Measurements from ENCODE around the gene ARVCF.

Gene ARVCF

GRCh38 chr22:19971276-19972124, 45.1 kb downstream of the ARVCF start:
- no peak for DNase-seq

GRCh38 chr22:19970479-19971275, 45.9 kb downstream of the ARVCF start:
- peak; percentile 83 for DNase-seq

DNA sequence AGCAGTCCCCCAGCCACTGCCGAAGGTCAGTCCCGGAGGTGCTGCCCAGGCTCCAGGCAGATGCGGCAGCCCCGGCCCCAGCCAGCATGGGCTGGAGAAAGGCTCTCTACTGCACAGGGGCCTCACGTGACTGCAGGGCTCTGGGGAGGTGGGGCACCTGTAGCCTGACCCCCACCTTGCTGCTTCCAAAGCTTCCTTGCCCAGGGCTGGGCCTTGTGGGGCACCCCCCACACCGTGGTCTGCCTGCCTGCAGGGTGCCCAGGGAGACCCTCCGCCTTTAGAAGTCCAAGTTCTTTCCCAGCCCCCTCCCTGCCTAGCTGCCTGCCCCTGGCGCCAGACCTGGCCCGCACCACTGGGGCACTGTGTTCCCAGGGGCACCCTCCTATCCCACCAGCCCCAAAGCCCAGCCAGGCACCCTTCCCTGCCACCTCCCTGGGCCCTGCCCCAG, 46.6 kb downstream of the ARVCF start:
- no peak for DNase-seq

GRCh38 chr22:19969141-19969928, 47.3 kb downstream of the ARVCF start:
- DNase-seq: no peak

- DNase-seq: no peak
Measured at GRCh38 chr22:19968450-19968891, 48.2 kb downstream of the ARVCF start.

DNA sequence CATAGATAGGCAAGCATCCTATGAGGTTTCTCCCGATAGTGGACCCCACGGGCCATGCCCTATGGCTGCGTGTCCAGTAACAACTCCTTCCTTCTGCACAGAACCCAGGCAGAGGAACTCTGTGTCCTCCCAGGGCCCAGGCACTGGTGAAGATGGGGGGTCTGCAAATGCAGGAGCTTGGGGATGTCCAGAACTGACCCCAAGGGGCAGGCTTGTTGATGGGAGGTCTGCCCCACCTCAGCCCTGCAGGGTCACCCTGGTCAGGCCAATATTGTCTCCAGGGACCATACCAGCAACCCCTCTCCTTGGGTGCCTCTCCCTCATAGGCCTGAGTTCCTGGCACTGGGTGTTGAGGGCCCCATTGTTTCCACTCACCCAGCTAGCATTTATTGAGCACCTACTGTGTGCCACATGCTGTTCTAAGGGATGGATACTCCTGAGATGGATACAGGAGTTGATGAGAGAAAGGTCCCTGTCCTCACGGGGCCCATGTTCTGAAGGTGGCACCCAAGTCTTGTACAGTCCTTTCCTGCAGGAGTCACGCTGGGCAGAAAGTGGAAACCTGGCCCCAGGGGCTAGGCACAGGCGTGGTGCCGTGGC, 48.7 kb downstream of the ARVCF start:
- DNase-seq: no peak

DNA sequence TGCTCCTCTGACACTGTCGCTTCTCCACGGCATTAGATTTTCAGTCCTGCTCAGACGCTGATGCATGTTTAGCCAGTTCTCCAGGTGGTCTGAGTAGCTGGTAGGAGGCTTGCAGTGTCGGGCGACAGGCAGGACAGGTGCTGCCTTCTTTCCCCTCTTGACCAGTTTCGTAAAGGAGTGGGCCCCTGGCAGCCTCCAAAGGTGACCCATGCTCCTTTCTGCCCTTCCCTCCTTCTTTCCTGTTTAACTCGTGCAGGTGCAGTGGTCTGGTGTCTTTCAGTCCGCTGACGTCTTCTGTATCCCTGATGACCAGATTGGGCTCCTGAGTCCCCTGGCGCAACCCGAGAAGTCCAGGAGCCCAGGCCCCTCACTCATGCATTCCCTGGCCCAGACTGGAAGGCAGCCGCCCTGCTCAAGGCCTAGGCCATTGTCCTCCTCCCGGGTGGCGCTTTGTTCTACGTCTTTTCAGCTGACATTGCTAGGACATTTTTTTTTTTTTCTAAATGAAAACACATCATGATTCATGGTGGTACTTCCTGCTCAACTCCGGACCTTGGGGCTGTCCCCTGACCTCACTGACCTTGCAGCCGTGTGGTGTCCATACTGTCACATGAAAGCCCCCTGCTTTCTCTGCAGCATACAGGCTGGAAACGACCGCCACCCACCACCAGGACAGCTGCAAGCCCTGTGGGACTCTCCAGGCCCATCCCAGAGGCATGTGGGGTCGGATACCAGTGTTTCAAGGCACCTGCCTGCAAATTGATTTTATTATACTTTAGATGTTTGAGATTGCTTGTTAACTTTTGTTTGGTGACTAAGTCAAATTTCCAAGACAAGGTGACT, 49.5 kb downstream of the ARVCF start:
- no peak for DNase-seq

GRCh38 chr22:19965771-19966709, 50.6 kb downstream of the ARVCF start:
- DNase-seq: no peak

DNA sequence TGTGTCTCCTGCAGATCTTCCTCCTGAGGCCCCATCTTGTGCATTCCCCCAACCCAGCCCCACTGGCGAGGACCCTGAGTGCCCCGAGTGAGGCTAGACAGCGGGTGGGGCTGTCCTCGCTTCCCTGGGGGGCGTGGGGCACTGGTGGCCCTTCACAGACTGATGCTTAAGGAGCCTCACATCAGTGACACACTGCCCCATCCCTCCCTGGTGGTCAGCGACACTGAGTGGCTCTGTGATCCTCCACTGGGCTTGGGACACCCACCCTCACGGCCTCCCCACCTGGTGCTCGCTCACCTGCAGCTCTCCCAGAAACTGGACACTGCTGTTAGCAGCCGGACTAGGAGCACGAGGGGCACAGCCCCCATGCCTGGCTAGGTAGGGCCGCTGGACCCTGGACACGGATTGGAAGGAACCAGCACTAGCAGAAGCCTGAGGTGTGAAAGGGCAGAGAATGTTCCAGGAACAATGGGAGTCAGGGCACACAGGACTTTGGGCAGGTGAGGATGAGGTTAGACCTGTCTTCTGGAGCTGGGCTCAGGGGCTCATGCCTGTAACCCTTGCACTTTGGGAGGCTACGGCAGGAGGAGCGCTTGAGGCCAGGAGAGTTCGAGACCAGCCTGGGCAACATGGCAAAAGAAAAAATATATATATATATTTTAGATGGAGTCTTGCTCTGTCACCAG, 51.8 kb downstream of the ARVCF start:
- DNase-seq: no peak

- no peak for DNase-seq
Measured at GRCh38 chr22:19963863-19964642, 52.6 kb downstream of the ARVCF start.

- no peak for DNase-seq
Measured at GRCh38 chr22:19962909-19963806, 53.5 kb downstream of the ARVCF start.

- DNase-seq: no peak
Measured at GRCh38 chr22:19962246-19962908, 54.2 kb downstream of the ARVCF start.

GRCh38 chr22:19961868-19962245, 54.8 kb downstream of the ARVCF start:
- no peak for DNase-seq

DNA sequence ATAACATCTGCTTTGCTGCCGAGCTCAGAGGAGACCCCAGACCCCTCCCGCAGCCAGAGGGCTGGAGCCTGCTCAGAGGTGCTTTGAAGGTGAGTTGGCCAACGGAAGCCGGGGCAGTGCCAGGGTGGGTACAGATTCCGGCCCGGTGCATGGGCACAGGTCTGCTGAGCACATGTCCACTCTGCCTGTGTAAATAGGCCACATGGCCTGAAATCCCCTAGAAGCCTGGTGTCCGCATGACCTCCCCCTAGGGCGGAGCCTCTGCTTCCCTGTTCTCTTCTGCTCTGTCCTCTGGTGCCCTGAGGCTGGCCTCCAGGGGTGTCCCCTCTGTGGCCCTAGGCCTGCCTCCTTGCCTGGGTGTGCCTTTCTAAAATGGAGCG, 55.4 kb downstream of the ARVCF start:
- no peak for DNase-seq

GRCh38 chr22:19960491-19961200, 56.0 kb downstream of the ARVCF start:
- no peak for DNase-seq

DNA sequence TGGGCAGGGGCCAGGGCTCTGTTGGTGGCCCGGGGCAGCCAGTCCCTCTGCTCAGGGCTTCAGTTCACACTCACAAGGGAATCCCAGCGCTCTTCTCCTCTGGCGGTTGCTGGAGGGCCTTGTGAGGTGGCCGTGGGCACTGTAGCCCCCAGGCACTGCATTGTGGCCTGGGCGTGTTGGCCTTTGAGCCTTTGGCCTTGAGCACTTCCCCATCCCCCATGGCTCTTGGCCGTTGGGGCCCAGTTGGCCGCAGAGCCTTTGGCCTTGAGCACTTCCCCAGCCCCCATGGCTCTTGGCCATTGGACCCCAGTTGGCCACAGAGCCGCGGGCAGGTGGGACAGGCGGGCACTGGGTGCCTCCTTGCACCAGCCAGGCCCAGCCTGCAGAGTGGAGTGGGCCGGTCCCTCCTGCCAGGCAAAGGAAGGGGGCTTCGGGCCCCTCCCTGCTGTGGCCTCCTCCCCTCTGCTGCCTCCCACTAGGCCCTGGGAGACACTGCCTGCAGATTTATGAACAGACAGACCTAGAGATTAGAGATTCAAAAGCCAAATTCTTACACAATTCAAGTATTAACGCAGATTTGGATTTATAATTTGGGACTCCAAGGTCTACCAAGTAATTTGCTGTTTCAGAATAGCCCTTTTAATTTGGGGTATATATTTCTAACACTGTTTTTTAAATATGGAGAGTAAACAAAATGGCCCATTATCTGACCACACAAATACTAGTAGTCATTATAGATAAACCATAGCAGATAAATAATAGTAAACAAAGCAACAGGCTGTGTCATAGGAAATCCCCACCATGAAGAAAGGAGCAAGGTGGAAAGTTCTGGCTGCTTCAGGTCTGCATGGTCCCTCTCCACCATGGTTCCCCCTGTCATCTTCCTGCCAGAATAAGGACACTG, 56.8 kb downstream of the ARVCF start:
- DNase-seq: no peak
